H1 (cell line): ENCODE data around the gene COL1A1. TPM values are rescaled to one million over a fixed set of nuclear protein-coding genes. Genes with fewer than 3 reads are reported as not detected.

Experiments used
- CTCF ChIA-PET: fragments of 300-600 bp; sonication (Branson Sonifier 250); formaldehyde crosslinking; loops from one replicate; lab custom pipeline; 2021; ENCODE audit not compliant: partially characterized antibody; lab: Charles Lee
- POLR2A ChIA-PET: fragments of 300-600 bp; sonication (Branson Sonifier 250); formaldehyde crosslinking; loops from one replicate; lab custom pipeline; 2021; ENCODE audit warnings: inconsistent platforms; ENCODE audit not compliant: partially characterized antibody; lab: Charles Lee
- DNase-seq, 2 experiments: peaks; one replicate each; pipeline versions ENCODE4 v3.0.0 to v3.0.0-alpha.2; 2010 to 2022; ENCODE audit warnings: low spot score in 2 of 2, low read depth in 1 of 2, mixed read lengths in 1 of 2
- FAIRE-seq: peaks from 2 replicates; lab custom pipeline; 2011; peaks lifted over from hg19 to GRCh38; lab: Jason Lieb, UNC
- H2AFZ ChIP-seq: 2 replicates; pipeline ENCODE4 v1.8.1; 2012; ENCODE audit warnings: low read length, inconsistent platforms
- H2AK5ac ChIP-seq: 2 replicates; pipeline ENCODE4 v1.6.1; 2013; ENCODE audit warnings: low read depth, low read length
- H2BK120ac ChIP-seq: replicated peaks from 2 replicates; pipeline ENCODE3; 2013; ENCODE audit warnings: low read depth, low read length, inconsistent platforms
- H2BK12ac ChIP-seq: 2 replicates; pipeline ENCODE4 v1.6.1; 2013; ENCODE audit warnings: low read depth, low read length
- H2BK15ac ChIP-seq: 2 replicates; pipeline ENCODE4 v1.6.1; 2013; ENCODE audit warnings: low read length
- H2BK20ac ChIP-seq: 2 replicates; pipeline ENCODE4 v1.6.1; 2013; ENCODE audit warnings: low read length
- H2BK5ac ChIP-seq: 2 replicates; pipeline ENCODE4 v1.6.1; 2013; ENCODE audit warnings: low read depth, low read length
- H3K14ac ChIP-seq: 2 replicates; pipeline ENCODE4 v1.6.1; 2013; ENCODE audit warnings: inconsistent platforms; ENCODE audit not compliant: insufficient read length
- H3K18ac ChIP-seq: 2 replicates; pipeline ENCODE4 v1.6.1; 2013; ENCODE audit warnings: low read length; ENCODE audit errors: extremely low read depth
- H3K23ac ChIP-seq: 2 replicates; pipeline ENCODE4 v1.6.1; 2013; ENCODE audit warnings: inconsistent platforms; ENCODE audit not compliant: insufficient read length
- H3K23me2 ChIP-seq: 2 replicates; pipeline ENCODE4 v1.6.1; 2013; ENCODE audit warnings: low read depth, low read length
- H3K27ac ChIP-seq: 2 replicates; pipeline ENCODE4 v1.6.1; 2011; ENCODE audit warnings: low read depth, low read length, inconsistent platforms
- H3K27me3 ChIP-seq, 4 experiments: replicated peaks in 1 of 4; 1 replicate in 1 of 4; 2 replicates in 3 of 4; pipeline versions ENCODE4 v1.6.1 to v1.8.1; 2011 to 2013; ENCODE audit warnings: low read length in 3 of 4, mild to moderate bottlenecking in 3 of 4, inconsistent platforms in 2 of 4, mixed read lengths in 2 of 4, moderate library complexity in 1 of 4; ENCODE audit not compliant: control insufficient read depth in 3 of 4, insufficient read depth in 3 of 4; ENCODE audit errors: extremely low read depth in 1 of 4
- H3K36me3 ChIP-seq, 4 experiments: 2 replicates each; pipeline versions ENCODE4 v1.6.1 to v1.8.1; 2011 to 2013; ENCODE audit warnings: mild to moderate bottlenecking in 4 of 4, low read length in 3 of 4, moderate library complexity in 2 of 4, control low read depth in 1 of 4, inconsistent platforms in 1 of 4; ENCODE audit not compliant: insufficient read depth in 4 of 4, control insufficient read depth in 2 of 4
- H3K4ac ChIP-seq: replicated peaks from 2 replicates; pipeline ENCODE3; 2013; ENCODE audit warnings: low read length, low read depth, mixed read lengths, inconsistent platforms; ENCODE audit not compliant: insufficient read length
- H3K4me1 ChIP-seq, 4 experiments: replicated peaks in 1 of 4; 1 replicate in 1 of 4; 2 replicates in 3 of 4; pipeline versions ENCODE4 v1.6.1 to v1.8.1; 2011 to 2013; ENCODE audit warnings: low read length in 3 of 4, inconsistent platforms in 2 of 4, mixed read lengths in 1 of 4; ENCODE audit not compliant: insufficient read depth in 4 of 4, control insufficient read depth in 3 of 4
- H3K4me2 ChIP-seq, 2 experiments: 2 replicates each; pipeline versions ENCODE4 v1.6.1 to v1.8.1; 2011 to 2013; ENCODE audit warnings: low read depth in 2 of 2, low read length in 2 of 2, control low read depth in 1 of 2, inconsistent platforms in 1 of 2, mild to moderate bottlenecking in 1 of 2; ENCODE audit not compliant: insufficient read depth in 1 of 2
- H3K4me3 ChIP-seq, 4 experiments: fragments of 200-600, 300-600 bp in 1 of 4; sonication (generic), shearing (Covaris generic), sonication (Bioruptor Twin) in 1 of 4; 2 replicates each; pipeline versions ENCODE4 v1.5.1 to v1.8.1; 2011 to 2016; ENCODE audit warnings: low read length in 4 of 4, low read depth in 3 of 4, control low read depth in 2 of 4, inconsistent platforms in 2 of 4, mild to moderate bottlenecking in 2 of 4, mixed read lengths in 1 of 4, moderate library complexity in 1 of 4; ENCODE audit not compliant: insufficient read depth in 2 of 4; ENCODE audit errors: extremely low read depth in 1 of 4
- H3K56ac ChIP-seq: replicated peaks from 2 replicates; pipeline ENCODE3; 2013; ENCODE audit warnings: low read depth, mild to moderate bottlenecking, mixed read lengths, low read length, inconsistent platforms; ENCODE audit not compliant: insufficient read length
- H3K79me1 ChIP-seq: 2 replicates; pipeline ENCODE4 v1.6.1; 2013; ENCODE audit warnings: low read depth, low read length, control low read depth
- H3K79me2 ChIP-seq, 2 experiments: 2 replicates each; pipeline versions ENCODE4 v1.6.1 to v1.8.1; 2012 to 2013; ENCODE audit warnings: low read length in 2 of 2, mild to moderate bottlenecking in 2 of 2, inconsistent platforms in 1 of 2; ENCODE audit not compliant: insufficient read depth in 2 of 2, control insufficient read depth in 1 of 2
- H3K9ac ChIP-seq, 4 experiments: replicated peaks in 1 of 4; 1 replicate in 1 of 4; 2 replicates in 3 of 4; pipeline versions ENCODE4 v1.6.1 to v1.8.1; 2011 to 2013; ENCODE audit warnings: low read depth in 3 of 4, low read length in 3 of 4, control low read depth in 2 of 4, mild to moderate bottlenecking in 2 of 4, moderate library complexity in 2 of 4, inconsistent platforms in 1 of 4; ENCODE audit errors: extremely low read depth in 1 of 4
- H3K9me3 ChIP-seq, 2 experiments: 2 replicates each; pipeline versions ENCODE4 v1.6.1 to v1.8.1; 2012 to 2013; ENCODE audit warnings: mild to moderate bottlenecking in 2 of 2, moderate library complexity in 2 of 2, control low read depth in 1 of 2, inconsistent platforms in 1 of 2, low read depth in 1 of 2, low read length in 1 of 2, mixed read lengths in 1 of 2; ENCODE audit not compliant: insufficient read depth in 2 of 2
- H4K20me1 ChIP-seq, 2 experiments: replicated peaks in 1 of 2; 2 replicates each; pipeline versions ENCODE3 to v1.8.1; 2011 to 2013; ENCODE audit warnings: inconsistent platforms in 2 of 2, low read length in 2 of 2, mild to moderate bottlenecking in 1 of 2; ENCODE audit not compliant: insufficient read depth in 2 of 2, control insufficient read depth in 1 of 2
- H4K5ac ChIP-seq: 2 replicates; pipeline ENCODE4 v1.6.1; 2013; ENCODE audit warnings: low read length, low read depth, mixed read lengths, inconsistent platforms; ENCODE audit not compliant: insufficient read length
- H4K8ac ChIP-seq: 2 replicates; pipeline ENCODE4 v1.8.0; 2013; ENCODE audit warnings: mild to moderate bottlenecking, moderate library complexity, low read length, inconsistent platforms; ENCODE audit not compliant: insufficient read depth; ENCODE audit errors: extremely low read depth
- H4K91ac ChIP-seq: replicated peaks from 2 replicates; pipeline ENCODE3; 2013; ENCODE audit warnings: low read length, mixed read lengths, inconsistent platforms; ENCODE audit not compliant: insufficient read length
- CBX5 ChIP-seq: fragments of 300-800, 300-1000 bp; sonication (generic); IDR thresholded peaks from 2 replicates; pipeline ENCODE4 v1.7.1; 2016; ENCODE audit warnings: antibody characterized with exemption, low read length, low read depth
- E2F6 ChIP-seq: IDR thresholded peaks from 2 replicates; pipeline ENCODE4 v1.6.1; 2012; ENCODE audit warnings: inconsistent platforms
- GTF2F1 ChIP-seq: IDR thresholded peaks from 2 replicates; pipeline ENCODE4 v1.6.1; 2012; ENCODE audit warnings: low read depth, low read length, improper control_type of control experiment, borderline replicate concordance
- NRF1 ChIP-seq: IDR thresholded peaks from 2 replicates; pipeline ENCODE4 v1.6.1; 2011; ENCODE audit warnings: mild to moderate bottlenecking, low read depth, low read length, improper control_type of control experiment
- SRF ChIP-seq: IDR thresholded peaks from 2 replicates; pipeline ENCODE4 v1.6.1; 2011; ENCODE audit warnings: mild to moderate bottlenecking, low read depth, low read length, moderate library complexity
- TEAD4 ChIP-seq: IDR thresholded peaks from 2 replicates; pipeline ENCODE4 v1.6.1; 2012; ENCODE audit warnings: low read depth, low read length, inconsistent platforms, mixed read lengths
- ZNF274 ChIP-seq: IDR thresholded peaks from 2 replicates; pipeline ENCODE4 v1.7.0; 2012; ENCODE audit warnings: low read length, borderline replicate concordance; ENCODE audit errors: extremely low read depth
- WGBS, 2 experiments: shearing (Covaris generic) in 1 of 2; methylation state at CpG; one replicate each; pipeline versions ENCODE4 v1.1.6 to v1.1.7; 2013 to 2015; ENCODE audit warnings: low lambda C conversion rate in 2 of 2, mixed read lengths in 2 of 2, inconsistent platforms in 1 of 2, low coverage in 1 of 2, missing lambda C conversion rate in 1 of 2; ENCODE audit not compliant: insufficient replicate concordance in 2 of 2, insufficient coverage in 1 of 2, insufficient read length in 1 of 2; ENCODE audit errors: extremely low coverage in 1 of 2, missing lambda C conversion rate in 1 of 2; 5-methylcytosine and 5-hydroxymethylcytosine counted together
- polyA plus RNA-seq, 7 experiments: library from polyadenylated mRNA; depleted of rRNA in 3 of 7; stranded (reverse) in 5 of 7; unstranded in 2 of 7; fragments of >200 nt in 5 of 7; fragments of 200-250 nt in 2 of 7; gene quantifications; 1 replicate in 5 of 7; 2 replicates in 1 of 7; 4 replicates in 1 of 7; pipeline versions ENCODE4 v1.2.1 to v1.2.3, GENCODE V29; 2011 to 2013; ENCODE audit warnings: missing spikeins in 2 of 7, mixed read lengths in 2 of 7
- total RNA-seq: library from RNA; stranded (reverse); fragmentation: NEBNext Ultra II Directional; extraction: Animal tissue kit (Norgen Biotek cat#: 25700); gene quantifications from 2 replicates; pipeline ENCODE4 v1.2.1, GENCODE V29; 2021
- TF ChIP-seq, protein P1 (sequence below): IDR thresholded peaks from 2 replicates; pipeline ENCODE4 v1.6.1; 2012; ENCODE audit warnings: low read length, inconsistent platforms

The COL1A1 gene
- total and polyA plus RNA-seq, 2 of the 8 experiments (the other 6 are each of a cell fraction or from before 2014, with no cell fraction given), result 14.1 to 80.4 TPM

DNA sequence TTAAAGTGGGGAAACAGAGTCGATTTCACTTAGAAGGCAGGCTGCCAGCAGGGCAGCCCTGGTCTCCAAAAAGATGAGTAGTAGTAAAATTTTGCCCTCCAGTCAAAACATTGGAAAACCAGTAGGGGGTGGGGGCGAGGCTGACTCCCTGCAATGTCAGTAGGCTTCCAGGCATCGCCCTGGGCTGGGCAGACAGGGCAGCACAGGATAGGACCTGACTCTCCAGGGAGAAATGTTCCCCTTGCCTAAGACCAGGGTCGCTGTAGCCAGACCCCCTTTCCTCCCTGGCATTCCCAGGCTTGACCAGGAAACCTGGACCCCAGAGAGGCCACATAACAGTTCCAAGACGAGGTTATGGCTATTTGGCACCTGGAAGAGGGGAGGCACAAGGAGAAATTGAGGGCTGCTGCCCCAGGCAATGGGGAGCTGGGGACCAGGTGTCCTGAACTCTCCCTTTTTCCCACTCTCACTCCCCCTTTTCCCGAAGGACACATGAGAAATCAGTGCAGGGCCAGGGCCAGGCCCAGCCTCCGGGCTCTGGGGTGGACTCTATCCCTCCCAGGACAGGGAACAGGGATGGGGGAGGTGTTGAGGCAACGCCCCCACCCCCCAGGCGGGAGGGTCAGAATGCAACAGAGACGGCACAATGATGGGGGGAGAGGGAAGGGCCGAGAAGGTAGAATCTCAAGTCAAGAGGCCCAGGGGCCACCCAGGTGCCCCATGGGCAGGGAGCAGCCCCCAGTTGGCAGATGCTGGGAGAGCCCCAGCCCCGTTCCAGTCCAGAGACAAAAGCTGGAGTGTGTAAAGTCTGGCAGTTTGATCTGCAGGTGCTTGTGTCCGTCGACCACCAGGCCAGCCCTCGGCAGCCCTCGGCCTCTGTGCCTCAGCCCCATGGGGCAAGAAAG lies 67.0 kb downstream of the COL1A1 start:
- no peak overlapping the region for H3K9ac ChIP-seq
- H3K9me3 ChIP-seq, result no peaks in the 10 kb centered on the region
- peak overlapping the region in 1 of 2 experiments; percentile 47; a peak in 1 of 4 replicates for H3K4me2 ChIP-seq
- H3K79me2 ChIP-seq, result no peaks in the 10 kb centered on the region
- DNase-seq (no peak), FAIRE-seq (no peak)
- H4K8ac ChIP-seq, result no peak overlapping the region
- no peak overlapping the region for H3K56ac ChIP-seq
- H3K23ac ChIP-seq, result no peak overlapping the region
- H2BK15ac ChIP-seq, result 0 out of 2 replicates have a peak overlapping the region, but pooled peaks have one; percentile 46
- peaks cover 0 to 11% (median 2%) of the 10 kb centered on the region in 4 experiments; a peak in 4 of 7 replicates for H3K27me3 ChIP-seq
- no peak overlapping the region for H2BK120ac ChIP-seq
- CTCF ChIA-PET, result interaction anchor here (1.2 to 21.6 kb wide), 7 partner anchors 11 to 40 kb away, joined by 3 to 299 read pairs (median 7); partner anchors contain the start of genes PDK2 and PPP1R9B
- no peak overlapping the region for H4K5ac ChIP-seq
- 0 out of 2 replicates have a peak overlapping the region, but pooled peaks have one; percentile 39 for H2BK12ac ChIP-seq
- H3K4me3 ChIP-seq, result no peak overlapping the region
- H3K4me1 ChIP-seq, result peaks cover 8 to 30% (median 22%) of the 10 kb centered on the region in 4 experiments
- no peak overlapping the region for H3K14ac ChIP-seq
- H3K18ac ChIP-seq, result no peak overlapping the region
- H3K4ac ChIP-seq, result no peak overlapping the region
- no peak overlapping the region for H2AK5ac ChIP-seq
- H3K79me1 ChIP-seq, result no peaks in the 10 kb centered on the region
- no peak overlapping the region for H2AFZ ChIP-seq
- H2BK20ac ChIP-seq, result no peak overlapping the region
- peaks cover 3 to 13% (median 12%) of the 10 kb centered on the region in 4 experiments; a peak in 5 of 8 replicates for H3K36me3 ChIP-seq
- POLR2A ChIA-PET, result interaction anchor here (0.6 kb wide), 1 partner anchor 23 kb away, joined by 3 read pairs; no protein-coding TSS in a partner anchor
- H4K20me1 ChIP-seq, result peaks cover 0 to 3% of the 10 kb centered on the region in 2 experiments
- no peak overlapping the region for H3K27ac ChIP-seq
- peaks cover 11% of the 10 kb centered on the region; the same call in 1 of the 2 replicates for H3K23me2 ChIP-seq
- 73% methylated on average over 16 of the region's 16 CpGs; no CpG with 5 or more reads in 1 of the 2 experiments for WGBS, 2 experiments
- no peak overlapping the region for H4K91ac ChIP-seq
- peak overlapping the region; percentile 39; the same call in 1 of the 2 replicates for H2BK5ac ChIP-seq
- TF ChIP-seq GTF2F1, result no peak
- TF ChIP-seq, protein P1, sequence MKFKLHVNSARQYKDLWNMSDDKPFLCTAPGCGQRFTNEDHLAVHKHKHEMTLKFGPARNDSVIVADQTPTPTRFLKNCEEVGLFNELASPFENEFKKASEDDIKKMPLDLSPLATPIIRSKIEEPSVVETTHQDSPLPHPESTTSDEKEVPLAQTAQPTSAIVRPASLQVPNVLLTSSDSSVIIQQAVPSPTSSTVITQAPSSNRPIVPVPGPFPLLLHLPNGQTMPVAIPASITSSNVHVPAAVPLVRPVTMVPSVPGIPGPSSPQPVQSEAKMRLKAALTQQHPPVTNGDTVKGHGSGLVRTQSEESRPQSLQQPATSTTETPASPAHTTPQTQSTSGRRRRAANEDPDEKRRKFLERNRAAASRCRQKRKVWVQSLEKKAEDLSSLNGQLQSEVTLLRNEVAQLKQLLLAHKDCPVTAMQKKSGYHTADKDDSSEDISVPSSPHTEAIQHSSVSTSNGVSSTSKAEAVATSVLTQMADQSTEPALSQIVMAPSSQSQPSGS, result no peak
- no peak for TF ChIP-seq E2F6
- no peak for TF ChIP-seq CBX5
- TF ChIP-seq ZNF274, result no peak
- TF ChIP-seq NRF1, result no peak
- no peak for TF ChIP-seq TEAD4
- TF ChIP-seq SRF, result no peak
